HL-60 (cell line): ENCODE results near the gene L3MBTL1.
A peak's percentile ranks its signal among the peaks of the same experiment; 100 is the strongest.

Experiments used
- DNase-seq, 2 experiments: peaks; one replicate each; pipeline ENCODE4 v3.0.0-alpha.2; 2010 to 2020; ENCODE audit warnings: low read depth in 1 of 2, low spot score in 1 of 2
- H3K27ac ChIP-seq: fragments of 250-450 bp; sonication (Bioruptor Pico); replicated peaks from 2 replicates; pipeline ENCODE4 v1.5.1; 2020; ENCODE audit warnings: mild to moderate bottlenecking, moderate library complexity
- H3K27me3 ChIP-seq: fragments of 250-450 bp; sonication (Bioruptor Pico); 2 replicates; pipeline ENCODE4 v1.5.1; 2021; ENCODE audit warnings: mild to moderate bottlenecking, moderate library complexity; ENCODE audit not compliant: insufficient read depth, poor library complexity, severe bottlenecking
- H3K4me3 ChIP-seq: replicated peaks from 2 replicates; pipeline ENCODE4 v1.5.1; 2011; ENCODE audit warnings: mild to moderate bottlenecking, control low read depth, low read length; ENCODE audit not compliant: insufficient read depth
- CTCF ChIP-seq: IDR thresholded peaks from one replicate; pipeline ENCODE4 v1.5.1; 2011; ENCODE audit warnings: low read length, control low read depth, inconsistent platforms; ENCODE audit not compliant: insufficient read depth
- GABPA ChIP-seq: IDR thresholded peaks from 2 replicates; pipeline ENCODE4 v1.6.1; 2012; ENCODE audit warnings: low read depth
- POLR2AphosphoS5 ChIP-seq: IDR thresholded peaks from 2 replicates; pipeline ENCODE4 v1.6.1; 2012; ENCODE audit warnings: low read depth
- REST ChIP-seq: IDR thresholded peaks from 2 replicates; pipeline ENCODE4 v1.6.1; 2012; ENCODE audit warnings: low read depth; ENCODE audit not compliant: insufficient replicate concordance
- SPI1 ChIP-seq: IDR thresholded peaks from 2 replicates; pipeline ENCODE4 v1.6.1; 2012; ENCODE audit warnings: low read depth, mild to moderate bottlenecking, borderline replicate concordance

The L3MBTL1 gene

GRCh38 chr20:43583133-43583864, 75.8 kb downstream of the L3MBTL1 start:
- no peaks in the 10 kb centered on the region for H3K27me3 ChIP-seq
- DNase-seq: no peak
- no peak; the same call in 1 of the 2 replicates for TF ChIP-seq GABPA
- TF ChIP-seq POLR2AphosphoS5: no peak
- TF ChIP-seq CTCF: no peak
- peak overlapping the region; percentile 85 for H3K27ac ChIP-seq
- H3K4me3 ChIP-seq: no peak overlapping the region

- H3K27ac ChIP-seq: peak overlapping the region; percentile 85
- no peak overlapping the region for H3K4me3 ChIP-seq
- no peaks in the 10 kb centered on the region for H3K27me3 ChIP-seq
- DNase-seq: peak; percentile 98 to 99
- TF ChIP-seq REST (peak; percentile 22), GABPA (no peak), CTCF (no peak), POLR2AphosphoS5 (peak; percentile 96), SPI1 (no peak; the same call in 1 of the 2 replicates)
Measured at GRCh38 chr20:43583982-43584432, 76.5 kb downstream of the L3MBTL1 start.

GRCh38 chr20:43584448-43585136, 77.1 kb downstream of the L3MBTL1 start:
- no peaks in the 10 kb centered on the region for H3K27me3 ChIP-seq
- peak overlapping the region; percentile 85 for H3K27ac ChIP-seq
- TF ChIP-seq CTCF: no peak
- no peak for TF ChIP-seq REST
- no peak for TF ChIP-seq GABPA
- TF ChIP-seq POLR2AphosphoS5: no peak
- no peak for TF ChIP-seq SPI1
- no peak for DNase-seq
- no peak overlapping the region for H3K4me3 ChIP-seq
